ENCODE data around the gene ACAD9.

DNA sequence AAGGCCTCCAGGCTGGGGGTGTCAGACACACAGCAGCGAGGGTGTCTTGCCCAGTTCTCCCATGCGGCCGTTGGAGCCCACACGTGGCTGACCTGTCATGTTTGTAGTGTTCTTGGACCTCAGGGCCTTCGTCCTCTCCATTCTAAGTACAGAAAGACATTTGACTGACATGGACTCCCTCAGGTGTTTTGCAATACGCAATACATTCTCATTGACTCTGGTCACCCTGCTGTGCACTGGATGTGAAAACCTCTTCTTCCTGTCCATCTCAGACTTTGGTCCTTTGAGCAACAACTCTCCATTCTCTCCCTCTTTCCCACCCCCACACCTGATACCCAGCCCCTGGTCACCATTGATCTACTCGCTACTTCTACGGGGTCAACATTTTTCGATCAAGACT is 28.9 kb upstream of the ACAD9 start:
- TF ChIP-seq EZH2 (IDR thresholded peaks at IDR 0.05; ENCODE audit: borderline replicate concordance, insufficient read depth, low read depth, low read length, poor library complexity, severe bottlenecking), result no peak
- TF ChIP-seq, protein P1, sequence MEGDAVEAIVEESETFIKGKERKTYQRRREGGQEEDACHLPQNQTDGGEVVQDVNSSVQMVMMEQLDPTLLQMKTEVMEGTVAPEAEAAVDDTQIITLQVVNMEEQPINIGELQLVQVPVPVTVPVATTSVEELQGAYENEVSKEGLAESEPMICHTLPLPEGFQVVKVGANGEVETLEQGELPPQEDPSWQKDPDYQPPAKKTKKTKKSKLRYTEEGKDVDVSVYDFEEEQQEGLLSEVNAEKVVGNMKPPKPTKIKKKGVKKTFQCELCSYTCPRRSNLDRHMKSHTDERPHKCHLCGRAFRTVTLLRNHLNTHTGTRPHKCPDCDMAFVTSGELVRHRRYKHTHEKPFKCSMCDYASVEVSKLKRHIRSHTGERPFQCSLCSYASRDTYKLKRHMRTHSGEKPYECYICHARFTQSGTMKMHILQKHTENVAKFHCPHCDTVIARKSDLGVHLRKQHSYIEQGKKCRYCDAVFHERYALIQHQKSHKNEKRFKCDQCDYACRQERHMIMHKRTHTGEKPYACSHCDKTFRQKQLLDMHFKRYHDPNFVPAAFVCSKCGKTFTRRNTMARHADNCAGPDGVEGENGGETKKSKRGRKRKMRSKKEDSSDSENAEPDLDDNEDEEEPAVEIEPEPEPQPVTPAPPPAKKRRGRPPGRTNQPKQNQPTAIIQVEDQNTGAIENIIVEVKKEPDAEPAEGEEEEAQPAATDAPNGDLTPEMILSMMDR (IDR thresholded peaks at IDR 0.05), result no peak

Data from B cell (primary cell).